ENCODE data around the gene ZFYVE27. TPM values are rescaled to one million over a fixed set of nuclear protein-coding genes. Genes with fewer than 3 reads are reported as not detected.
A peak's percentile ranks its signal among the peaks of the same experiment; 100 is the strongest.

ZFYVE27 gene
- total and polyA plus RNA-seq, 7 experiments from 2014 or later, result 31.0 to 68.8 (median 54.7) TPM

- Mint-ChIP-seq H3K36me3 (peaks cover 0 to 4% (median 0%) of the 10 kb centered on the region in 5 donors), H3K27me3 (peaks cover 20 to 38% (median 23%) of the 10 kb centered on the region in 5 donors), H3K4me3 (no peak overlapping the region), H3K9me3 (no peaks in the 10 kb centered on the region), H3K4me1 (peaks cover 3 to 20% (median 17%) of the 10 kb centered on the region in 7 donors), H3K27ac (no peak overlapping the region)
- POLR2A ChIA-PET, result interaction anchor here (1.3 kb wide), 1 partner anchor 76 kb away, joined by 4 read pairs; no protein-coding TSS in a partner anchor
- H3K4me1 ChIP-seq (ENCODE audit: control insufficient read depth in 2 of 2, insufficient read depth in 2 of 2, low read length in 2 of 2), result peaks cover 0 to under 1% of the 10 kb centered on the region in 2 donors
- H3K27ac ChIP-seq (ENCODE audit: low read depth, low read length), result no peak overlapping the region
- intact Hi-C loops (cut with micrococcal nuclease), result no loop called here
- H3K27me3 ChIP-seq (ENCODE audit: control insufficient read depth in 2 of 2, insufficient read depth in 2 of 2, low read length in 2 of 2), result peaks cover 0 to 4% of the 10 kb centered on the region in 2 donors
- H3K9me3 ChIP-seq (ENCODE audit: control insufficient read depth in 2 of 3, low read length in 3 of 3), result no peaks in the 10 kb centered on the region
- CTCF ChIA-PET, result no interaction called here
- ATAC-seq, result no peak
- no peak for DNase-seq
- no peaks in the 10 kb centered on the region for H3K36me3 ChIP-seq (ENCODE audit: control insufficient read depth in 2 of 3, insufficient read depth in 3 of 3, low read length in 3 of 3)
- H3K4me3 ChIP-seq (ENCODE audit: low read length), result no peak overlapping the region
Observed at GRCh38 chr10:97774811-97775294, 37.9 kb downstream of the ZFYVE27 start.

- no peak for ATAC-seq
- Mint-ChIP-seq H3K4me3 (no peak overlapping the region), H3K36me3 (peaks cover 0 to 3% (median 0%) of the 10 kb centered on the region in 5 donors), H3K27me3 (peaks cover 4 to 19% (median 8%) of the 10 kb centered on the region in 5 donors), H3K9me3 (no peaks in the 10 kb centered on the region), H3K4me1 (peaks cover 9 to 37% (median 32%) of the 10 kb centered on the region in 7 donors), H3K27ac (peak overlapping the region in 2 of 9 donors; percentile 26 to 44)
- no peaks in the 10 kb centered on the region for H3K27me3 ChIP-seq (ENCODE audit: control insufficient read depth in 2 of 2, insufficient read depth in 2 of 2, low read length in 2 of 2)
- ChIA-PET POLR2A (no interaction called here), CTCF (interaction anchor here (0.6 to 6.1 kb wide), 2 partner anchors 92 to 238 kb away, joined by 4 to 26 read pairs; no protein-coding TSS in a partner anchor)
- H3K9me3 ChIP-seq (ENCODE audit: control insufficient read depth in 2 of 3, low read length in 3 of 3), result no peaks in the 10 kb centered on the region
- no peaks in the 10 kb centered on the region for H3K36me3 ChIP-seq (ENCODE audit: control insufficient read depth in 2 of 3, insufficient read depth in 3 of 3, low read length in 3 of 3)
- no peak overlapping the region for H3K4me3 ChIP-seq (ENCODE audit: low read length)
- peaks cover 9 to 23% of the 10 kb centered on the region in 2 donors for H3K4me1 ChIP-seq (ENCODE audit: control insufficient read depth in 2 of 2, insufficient read depth in 2 of 2, low read length in 2 of 2)
- no peak overlapping the region for H3K27ac ChIP-seq (ENCODE audit: low read depth, low read length)
- intact Hi-C loops (cut with micrococcal nuclease), result no loop called here
- no peak for DNase-seq
Observed at GRCh38 chr10:97777143-97777542, 40.2 kb downstream of the ZFYVE27 start.

DNA sequence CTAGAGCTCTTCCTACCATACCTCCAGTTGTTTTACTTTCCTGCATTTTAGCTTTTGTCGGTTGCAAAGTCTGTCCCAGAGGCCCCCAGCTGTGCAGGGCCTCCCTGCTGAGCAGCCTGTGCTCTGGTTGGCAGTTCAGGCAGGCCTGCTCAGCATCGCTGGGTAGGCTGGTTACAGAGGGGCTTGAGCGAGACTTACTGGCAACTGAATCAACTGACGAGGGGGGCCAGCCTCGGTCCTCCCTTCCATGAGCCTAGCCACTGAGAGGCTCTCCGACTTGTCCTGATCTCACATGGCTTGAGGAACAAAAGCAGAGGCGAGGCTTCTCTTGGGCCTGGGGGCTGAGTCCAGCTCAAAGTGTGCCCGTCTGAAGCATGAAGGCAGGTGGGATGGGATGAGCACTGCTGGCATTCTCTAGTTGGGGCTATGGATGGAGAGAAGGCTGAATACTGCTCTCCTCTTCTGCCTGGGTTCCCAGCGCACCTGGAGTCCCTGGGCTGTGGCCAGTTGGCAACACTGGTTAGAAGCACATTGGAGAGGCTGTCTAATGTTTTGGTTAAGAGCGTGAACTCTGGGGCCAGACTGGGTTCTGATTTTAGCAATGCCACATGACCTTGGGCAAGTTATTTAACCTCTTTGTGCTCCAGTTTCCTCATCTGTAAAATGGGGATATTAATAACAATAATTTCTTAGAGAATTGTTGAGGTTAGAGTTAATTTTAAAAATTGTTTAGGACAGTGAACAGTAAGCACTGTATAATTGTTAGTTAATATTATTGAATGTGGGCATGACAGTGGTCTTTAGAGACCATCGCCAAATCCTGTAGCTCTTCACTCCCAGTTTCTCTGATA lies 41.7 kb downstream of the ZFYVE27 start:
- DNase-seq (no peak), ATAC-seq (no peak)
- peak overlapping the region in 4 of 9 donors; percentile 0 to 99 (median 56) for H3K27ac Mint-ChIP-seq
- Histone ChIP-seq H3K27ac (ENCODE audit: low read depth, low read length) (no peak overlapping the region), H3K4me3 (ENCODE audit: low read length) (no peak overlapping the region), H3K27me3 (ENCODE audit: control insufficient read depth in 2 of 2, insufficient read depth in 2 of 2, low read length in 2 of 2) (no peaks in the 10 kb centered on the region), H3K9me3 (ENCODE audit: control insufficient read depth in 2 of 3, low read length in 3 of 3) (no peaks in the 10 kb centered on the region), H3K36me3 (ENCODE audit: control insufficient read depth in 2 of 3, insufficient read depth in 3 of 3, low read length in 3 of 3) (no peaks in the 10 kb centered on the region), H3K4me1 (ENCODE audit: control insufficient read depth in 2 of 2, insufficient read depth in 2 of 2, low read length in 2 of 2) (peaks cover 9 to 32% of the 10 kb centered on the region in 2 donors)
- no peaks in the 10 kb centered on the region for H3K9me3 Mint-ChIP-seq
- intact Hi-C loops (cut with micrococcal nuclease), result no loop called here
- no peaks in the 10 kb centered on the region for H3K36me3 Mint-ChIP-seq
- ChIA-PET CTCF (interaction anchor here (0.6 to 6.1 kb wide), 4 partner anchors 14 to 91 kb away, joined by 3 to 26 read pairs (median 8); no protein-coding TSS in a partner anchor), POLR2A (no interaction called here)
- peaks cover 8 to 39% (median 38%) of the 10 kb centered on the region in 7 donors for H3K4me1 Mint-ChIP-seq
- H3K4me3 Mint-ChIP-seq, result no peak overlapping the region
- H3K27me3 Mint-ChIP-seq, result peaks cover 0 to 4% (median 0%) of the 10 kb centered on the region in 5 donors

- no peaks in the 10 kb centered on the region for H3K36me3 Mint-ChIP-seq
- intact Hi-C loops (cut with micrococcal nuclease), result no loop called here
- peak overlapping the region in 3 of 10 donors; percentile 12 to 81 (median 74) for H3K4me3 Mint-ChIP-seq
- H3K27ac Mint-ChIP-seq, result peak overlapping the region in 7 of 9 donors; percentile 4 to 99 (median 82)
- Histone ChIP-seq H3K36me3 (ENCODE audit: control insufficient read depth in 2 of 3, insufficient read depth in 3 of 3, low read length in 3 of 3) (no peaks in the 10 kb centered on the region), H3K4me3 (ENCODE audit: low read length) (no peak overlapping the region), H3K27ac (ENCODE audit: low read depth, low read length) (no peak overlapping the region), H3K9me3 (ENCODE audit: control insufficient read depth in 2 of 3, low read length in 3 of 3) (no peaks in the 10 kb centered on the region), H3K27me3 (ENCODE audit: control insufficient read depth in 2 of 2, insufficient read depth in 2 of 2, low read length in 2 of 2) (no peaks in the 10 kb centered on the region), H3K4me1 (ENCODE audit: control insufficient read depth in 2 of 2, insufficient read depth in 2 of 2, low read length in 2 of 2) (peaks cover 9 to 32% of the 10 kb centered on the region in 2 donors)
- H3K9me3 Mint-ChIP-seq, result no peaks in the 10 kb centered on the region
- CTCF ChIA-PET, result interaction anchor here (0.7 to 6.1 kb wide), 6 partner anchors 11 to 90 kb away, joined by 3 to 26 read pairs (median 5); no protein-coding TSS in a partner anchor
- POLR2A ChIA-PET, result interaction anchor here (0.6 to 3.5 kb wide), 2 partner anchors 19 to 43 kb away, joined by 3 to 16 read pairs; partner anchors contain the start of gene ZFYVE27
- H3K27me3 Mint-ChIP-seq, result no peaks in the 10 kb centered on the region
- H3K4me1 Mint-ChIP-seq, result peaks cover 8 to 39% (median 38%) of the 10 kb centered on the region in 7 donors
- ATAC-seq (no peak), DNase-seq (no peak)
Observed at GRCh38 chr10:97779492-97779891, 42.6 kb downstream of the ZFYVE27 start.

DNA sequence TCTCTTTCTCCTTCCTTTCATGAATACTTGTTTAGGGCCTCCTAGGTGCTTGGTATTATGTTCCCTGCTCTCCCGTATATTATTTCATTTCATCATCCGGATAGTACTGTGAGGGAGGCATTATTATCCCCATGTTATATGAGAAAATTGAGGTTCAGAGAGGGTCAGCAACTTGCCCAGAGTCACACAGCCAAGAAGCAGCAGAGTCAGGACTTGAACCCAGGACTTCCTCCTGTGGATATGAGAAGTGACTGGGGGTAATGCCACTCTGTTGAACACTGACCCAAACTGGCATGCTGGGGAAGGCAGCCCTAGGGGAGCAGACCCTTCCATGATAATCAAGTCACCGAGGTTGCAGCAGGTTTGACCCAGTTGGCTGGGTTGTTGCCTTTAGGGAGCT lies 43.0 kb downstream of the ZFYVE27 start:
- CTCF ChIA-PET, result interaction anchor here (0.7 to 6.1 kb wide), 6 partner anchors 11 to 89 kb away, joined by 3 to 26 read pairs (median 5); no protein-coding TSS in a partner anchor
- Mint-ChIP-seq H3K27me3 (no peaks in the 10 kb centered on the region), H3K27ac (peak overlapping the region in 8 of 9 donors; percentile 4 to 99 (median 88)), H3K9me3 (no peaks in the 10 kb centered on the region), H3K4me3 (peak overlapping the region in 6 of 10 donors; percentile 12 to 81 (median 60)), H3K4me1 (peaks cover 8 to 39% (median 38%) of the 10 kb centered on the region in 7 donors), H3K36me3 (no peaks in the 10 kb centered on the region)
- no peak overlapping the region for H3K4me3 ChIP-seq (ENCODE audit: low read length)
- H3K27ac ChIP-seq (ENCODE audit: low read depth, low read length), result no peak overlapping the region
- H3K4me1 ChIP-seq (ENCODE audit: control insufficient read depth in 2 of 2, insufficient read depth in 2 of 2, low read length in 2 of 2), result peaks cover 9 to 32% of the 10 kb centered on the region in 2 donors
- H3K9me3 ChIP-seq (ENCODE audit: control insufficient read depth in 2 of 3, low read length in 3 of 3), result no peaks in the 10 kb centered on the region
- H3K36me3 ChIP-seq (ENCODE audit: control insufficient read depth in 2 of 3, insufficient read depth in 3 of 3, low read length in 3 of 3), result no peaks in the 10 kb centered on the region
- no peaks in the 10 kb centered on the region for H3K27me3 ChIP-seq (ENCODE audit: control insufficient read depth in 2 of 2, insufficient read depth in 2 of 2, low read length in 2 of 2)
- intact Hi-C loops (cut with micrococcal nuclease), result no loop called here
- DNase-seq (no peak), ATAC-seq (no peak)
- POLR2A ChIA-PET, result interaction anchor here (3.5 kb wide), 1 partner anchor 44 kb away, joined by 16 read pairs; the partner anchor contains the start of gene ZFYVE27

- CTCF ChIA-PET, result interaction anchor here (0.7 to 6.1 kb wide), 7 partner anchors 10 to 88 kb away, joined by 3 to 26 read pairs (median 4); no protein-coding TSS in a partner anchor
- Histone ChIP-seq H3K27ac (ENCODE audit: low read depth, low read length) (peak overlapping the region; percentile 63), H3K27me3 (ENCODE audit: control insufficient read depth in 2 of 2, insufficient read depth in 2 of 2, low read length in 2 of 2) (no peaks in the 10 kb centered on the region), H3K4me1 (ENCODE audit: control insufficient read depth in 2 of 2, insufficient read depth in 2 of 2, low read length in 2 of 2) (peaks cover 9 to 32% of the 10 kb centered on the region in 2 donors), H3K9me3 (ENCODE audit: control insufficient read depth in 2 of 3, low read length in 3 of 3) (no peaks in the 10 kb centered on the region), H3K4me3 (ENCODE audit: low read length) (peak overlapping the region; percentile 37), H3K36me3 (ENCODE audit: control insufficient read depth in 2 of 3, insufficient read depth in 3 of 3, low read length in 3 of 3) (no peaks in the 10 kb centered on the region)
- ATAC-seq (peak; percentile 4), DNase-seq (no peak)
- Mint-ChIP-seq H3K4me1 (peaks cover 8 to 39% (median 38%) of the 10 kb centered on the region in 7 donors), H3K27me3 (no peaks in the 10 kb centered on the region), H3K27ac (peak overlapping the region in 8 of 9 donors; percentile 79 to 99 (median 90)), H3K4me3 (peak overlapping the region in 9 of 10 donors; percentile 25 to 84 (median 74)), H3K9me3 (no peaks in the 10 kb centered on the region), H3K36me3 (no peaks in the 10 kb centered on the region)
- POLR2A ChIA-PET, result interaction anchor here (1.0 to 3.5 kb wide), 9 partner anchors 9 to 94 kb away, joined by 3 to 16 read pairs (median 4); partner anchors contain the start of genes AVPI1, GOLGA7B, SFRP5 and ZFYVE27
- intact Hi-C loops (cut with micrococcal nuclease), result no loop called here
Observed at GRCh38 chr10:97780841-97781617, 44.1 kb downstream of the ZFYVE27 start.
